SK-N-SH (cell line): Measurements from ENCODE around the gene CFAP299. TPM values are rescaled to one million over a fixed set of nuclear protein-coding genes. Genes with fewer than 3 reads are reported as not detected.

Experiments used
- CTCF ChIA-PET: fragments of 300-600, 350-600 bp; formaldehyde crosslinking; extraction: SDS; loops from one replicate; lab custom pipeline; 2021; lab: Yijun Ruan, JAX
- POLR2A ChIA-PET: fragments of 350-600 bp; sonication (Branson Sonifier 250); formaldehyde crosslinking; extraction: SDS; loops from one replicate; lab custom pipeline; 2020; ENCODE audit warnings: antibody characterized with exemption, inconsistent platforms; lab: Yijun Ruan, JAX
- DNase-seq: peaks from one replicate; pipeline ENCODE4 v3.0.0; 2012
- H2AFZ ChIP-seq: fragments of 200-600 bp; sonication (generic); 2 replicates; pipeline ENCODE4 v1.8.1; 2016; ENCODE audit warnings: antibody characterized with exemption, mild to moderate bottlenecking, low read depth
- H3F3A ChIP-seq: fragments of 200-600 bp; sonication (generic); replicated peaks from 2 replicates; pipeline ENCODE3; 2016; ENCODE audit warnings: antibody characterized with exemption, mild to moderate bottlenecking; ENCODE audit not compliant: insufficient read depth
- H3K27ac ChIP-seq, 2 experiments: fragments of 200-500 bp in 1 of 2; fragments of 200-600 bp in 1 of 2; sonication (Bioruptor generic) in 1 of 2; sonication (generic), shearing (Covaris generic) in 1 of 2; 2 replicates each; pipeline versions ENCODE4 v1.5.1 to v1.6.1; 2014 to 2016; ENCODE audit warnings: low read depth in 2 of 2, inconsistent platforms in 1 of 2, low read length in 1 of 2, mild to moderate bottlenecking in 1 of 2, mixed read lengths in 1 of 2
- H3K27me3 ChIP-seq: fragments of 200-600 bp; sonication (generic), shearing (Covaris generic); 2 replicates; pipeline ENCODE4 v1.6.1; 2016; ENCODE audit warnings: mixed run types; ENCODE audit not compliant: insufficient read depth
- H3K36me3 ChIP-seq, 2 experiments: fragments of 200-500 bp in 1 of 2; fragments of 200-600 bp in 1 of 2; sonication (Bioruptor generic) in 1 of 2; sonication (generic) in 1 of 2; replicated peaks in 1 of 2; 2 replicates each; pipeline versions ENCODE3 to v1.5.1; 2014 to 2016; ENCODE audit warnings: low read length in 1 of 2, mild to moderate bottlenecking in 1 of 2; ENCODE audit not compliant: insufficient read depth in 2 of 2, control insufficient read depth in 1 of 2
- H3K4me1 ChIP-seq, 2 experiments: fragments of 200-500 bp in 1 of 2; fragments of 200-600 bp in 1 of 2; sonication (Bioruptor generic) in 1 of 2; sonication (generic), shearing (Covaris generic) in 1 of 2; 2 replicates each; pipeline versions ENCODE4 v1.5.1 to v1.6.1; 2014 to 2016; ENCODE audit warnings: low read depth in 1 of 2, low read length in 1 of 2, mixed run types in 1 of 2; ENCODE audit not compliant: insufficient read depth in 2 of 2, control insufficient read depth in 1 of 2
- H3K4me2 ChIP-seq: fragments of 200-600 bp; sonication (generic), shearing (Covaris generic); 2 replicates; pipeline ENCODE4 v1.6.1; 2017; ENCODE audit warnings: mixed run types
- H3K4me3 ChIP-seq, 2 experiments: fragments of 200-500 bp in 1 of 2; fragments of 200-600 bp in 1 of 2; sonication (Bioruptor generic) in 1 of 2; sonication (generic), shearing (Covaris generic) in 1 of 2; 2 replicates each; pipeline versions ENCODE4 v1.5.1 to v1.8.1; 2014 to 2016; ENCODE audit warnings: low read depth in 2 of 2, inconsistent platforms in 1 of 2, low read length in 1 of 2, mild to moderate bottlenecking in 1 of 2, mixed read lengths in 1 of 2, moderate library complexity in 1 of 2
- H3K79me2 ChIP-seq: fragments of 200-600 bp; sonication (generic); 2 replicates; pipeline ENCODE4 v1.8.1; 2017; ENCODE audit warnings: mild to moderate bottlenecking; ENCODE audit not compliant: insufficient read depth
- H3K9ac ChIP-seq: fragments of 200-600 bp; sonication (generic); 2 replicates; pipeline ENCODE4 v1.6.1; 2017; ENCODE audit warnings: mixed run types
- H3K9me2 ChIP-seq: fragments of 200-600 bp; sonication (generic); 2 replicates; pipeline ENCODE4 v1.6.1; 2017; ENCODE audit warnings: mixed run types
- H3K9me3 ChIP-seq: fragments of 200-600 bp; sonication (generic); 2 replicates; pipeline ENCODE4 v1.6.1; 2017; ENCODE audit warnings: mixed run types, mild to moderate bottlenecking, moderate library complexity
- H4K20me1 ChIP-seq: fragments of 200-600 bp; sonication (generic); 2 replicates; pipeline ENCODE4 v1.6.1; 2017; ENCODE audit warnings: mild to moderate bottlenecking, mixed run types; ENCODE audit not compliant: insufficient read depth
- ELF1 ChIP-seq: IDR thresholded peaks from 2 replicates; pipeline ENCODE4 v1.4.0; 2012
- FOXM1 ChIP-seq: IDR thresholded peaks from 2 replicates; pipeline ENCODE4 v1.4.0; 2012; ENCODE audit warnings: low read depth, mild to moderate bottlenecking
- GABPA ChIP-seq: IDR thresholded peaks from 2 replicates; pipeline ENCODE4 v1.4.0; 2012; ENCODE audit warnings: low read depth, mild to moderate bottlenecking
- GATA2 ChIP-seq: sonication (generic); formaldehyde crosslinking; IDR thresholded peaks from 2 replicates; pipeline ENCODE4 v1.5.0; 2020; ENCODE audit warnings: mild to moderate bottlenecking, missing genetic modification reagents
- PBX3 ChIP-seq: IDR thresholded peaks from 2 replicates; pipeline ENCODE4; 2012
- POLR2AphosphoS5 ChIP-seq: IDR thresholded peaks from 2 replicates; pipeline ENCODE4 v1.6.1; 2012; ENCODE audit warnings: low read depth, low read length
- RAD21 ChIP-seq: IDR thresholded peaks from 2 replicates; pipeline ENCODE4 v1.6.1; 2012; ENCODE audit warnings: mild to moderate bottlenecking, low read length
- TCF12 ChIP-seq: IDR thresholded peaks from 2 replicates; pipeline ENCODE4 v1.4.0; 2012
- TEAD4 ChIP-seq: IDR thresholded peaks from 2 replicates; pipeline ENCODE4 v1.4.0; 2012; ENCODE audit warnings: mild to moderate bottlenecking, borderline replicate concordance; ENCODE audit not compliant: insufficient read depth
- YY1 ChIP-seq: IDR thresholded peaks from 2 replicates; pipeline ENCODE4 v1.4.0; 2012; ENCODE audit warnings: low read depth, mild to moderate bottlenecking
- WGBS: methylation state at CpG from one replicate; pipeline ENCODE4 v1.1.6; 2017; ENCODE audit warnings: low lambda C conversion rate; 5-methylcytosine and 5-hydroxymethylcytosine counted together
- polyA plus RNA-seq, 3 experiments: library from polyadenylated mRNA; depleted of rRNA; stranded (reverse); fragments of >200 nt; gene quantifications; 2 replicates each; pipeline ENCODE4 v1.2.3, GENCODE V29; 2012
- TF ChIP-seq, protein P1 (sequence below): fragments of 200-600 bp; sonication (generic); IDR thresholded peaks from 2 replicates; pipeline ENCODE4 v1.6.1; 2017; ENCODE audit warnings: antibody characterized with exemption, mild to moderate bottlenecking, moderate library complexity
- TF ChIP-seq, protein P2 (sequence below): IDR thresholded peaks from 2 replicates; pipeline ENCODE4 v1.4.0; 2012; ENCODE audit warnings: low read depth
- TF ChIP-seq, protein P3 (sequence below): fragments of 150-350 bp; IDR thresholded peaks from 2 replicates; pipeline ENCODE4 v1.6.1; 2016; ENCODE audit warnings: mild to moderate bottlenecking, low read depth, low read length

Gene CFAP299
- polyA plus RNA-seq, 1 of the 3 experiments (the other 2 are of a cell fraction), result 1.2 TPM

- no peaks in the 10 kb centered on the region for H3K27me3 ChIP-seq
- H3K36me3 ChIP-seq, result no peaks in the 10 kb centered on the region
- H3K4me1 ChIP-seq, result no peaks in the 10 kb centered on the region
- no peaks in the 10 kb centered on the region for H4K20me1 ChIP-seq
- no peak overlapping the region for H3K27ac ChIP-seq
- ChIA-PET CTCF (interaction anchor here (0.5 kb wide), 1 partner anchor 17 kb away, joined by 3 read pairs; no protein-coding TSS in a partner anchor), POLR2A (no interaction called here)
- TF ChIP-seq FOXM1 (no peak), TCF12 (no peak), GATA2 (CRISPR knock-in tag) (no peak), RAD21 (no peak), ELF1 (no peak), TEAD4 (no peak), YY1 (no peak)
- TF ChIP-seq, protein P1, sequence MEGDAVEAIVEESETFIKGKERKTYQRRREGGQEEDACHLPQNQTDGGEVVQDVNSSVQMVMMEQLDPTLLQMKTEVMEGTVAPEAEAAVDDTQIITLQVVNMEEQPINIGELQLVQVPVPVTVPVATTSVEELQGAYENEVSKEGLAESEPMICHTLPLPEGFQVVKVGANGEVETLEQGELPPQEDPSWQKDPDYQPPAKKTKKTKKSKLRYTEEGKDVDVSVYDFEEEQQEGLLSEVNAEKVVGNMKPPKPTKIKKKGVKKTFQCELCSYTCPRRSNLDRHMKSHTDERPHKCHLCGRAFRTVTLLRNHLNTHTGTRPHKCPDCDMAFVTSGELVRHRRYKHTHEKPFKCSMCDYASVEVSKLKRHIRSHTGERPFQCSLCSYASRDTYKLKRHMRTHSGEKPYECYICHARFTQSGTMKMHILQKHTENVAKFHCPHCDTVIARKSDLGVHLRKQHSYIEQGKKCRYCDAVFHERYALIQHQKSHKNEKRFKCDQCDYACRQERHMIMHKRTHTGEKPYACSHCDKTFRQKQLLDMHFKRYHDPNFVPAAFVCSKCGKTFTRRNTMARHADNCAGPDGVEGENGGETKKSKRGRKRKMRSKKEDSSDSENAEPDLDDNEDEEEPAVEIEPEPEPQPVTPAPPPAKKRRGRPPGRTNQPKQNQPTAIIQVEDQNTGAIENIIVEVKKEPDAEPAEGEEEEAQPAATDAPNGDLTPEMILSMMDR, result no peak; the same call in 1 of the 2 replicates
- TF ChIP-seq, protein P2, sequence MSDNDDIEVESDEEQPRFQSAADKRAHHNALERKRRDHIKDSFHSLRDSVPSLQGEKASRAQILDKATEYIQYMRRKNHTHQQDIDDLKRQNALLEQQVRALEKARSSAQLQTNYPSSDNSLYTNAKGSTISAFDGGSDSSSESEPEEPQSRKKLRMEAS, result no peak
- TF ChIP-seq, protein P3, sequence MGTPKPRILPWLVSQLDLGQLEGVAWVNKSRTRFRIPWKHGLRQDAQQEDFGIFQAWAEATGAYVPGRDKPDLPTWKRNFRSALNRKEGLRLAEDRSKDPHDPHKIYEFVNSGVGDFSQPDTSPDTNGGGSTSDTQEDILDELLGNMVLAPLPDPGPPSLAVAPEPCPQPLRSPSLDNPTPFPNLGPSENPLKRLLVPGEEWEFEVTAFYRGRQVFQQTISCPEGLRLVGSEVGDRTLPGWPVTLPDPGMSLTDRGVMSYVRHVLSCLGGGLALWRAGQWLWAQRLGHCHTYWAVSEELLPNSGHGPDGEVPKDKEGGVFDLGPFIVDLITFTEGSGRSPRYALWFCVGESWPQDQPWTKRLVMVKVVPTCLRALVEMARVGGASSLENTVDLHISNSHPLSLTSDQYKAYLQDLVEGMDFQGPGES, result no peak
- no peaks in the 10 kb centered on the region for H3K79me2 ChIP-seq
- 11% methylated on average over 2 of the region's 2 CpGs for WGBS
- H3K9me3 ChIP-seq, result no peaks in the 10 kb centered on the region
- no peak overlapping the region for H3K9ac ChIP-seq
- no peak overlapping the region for H3K4me2 ChIP-seq
- H2AFZ ChIP-seq, result no peak overlapping the region
- no peaks in the 10 kb centered on the region for H3K9me2 ChIP-seq
- H3F3A ChIP-seq, result no peaks in the 10 kb centered on the region
- no peak overlapping the region for H3K4me3 ChIP-seq
- DNase-seq, result peak; percentile 1
Observed at GRCh38 chr4:80592950-80593349, 257.4 kb downstream of the CFAP299 start.

GRCh38 chr4:80594701-80595100, 259.2 kb downstream of the CFAP299 start:
- Histone ChIP-seq H3K4me2 (no peak overlapping the region), H4K20me1 (no peaks in the 10 kb centered on the region), H3K4me3 (no peak overlapping the region), H3K9me2 (no peaks in the 10 kb centered on the region), H3K36me3 (no peaks in the 10 kb centered on the region), H2AFZ (no peak overlapping the region), H3K9me3 (no peaks in the 10 kb centered on the region), H3K27ac (no peak overlapping the region), H3K9ac (no peak overlapping the region), H3K79me2 (no peaks in the 10 kb centered on the region), H3K4me1 (no peaks in the 10 kb centered on the region), H3F3A (no peaks in the 10 kb centered on the region), H3K27me3 (no peaks in the 10 kb centered on the region)
- DNase-seq, result no peak
- WGBS, result 51% methylated on average over 2 of the region's 2 CpGs
- POLR2A ChIA-PET, result no interaction called here
- CTCF ChIA-PET, result no interaction called here
- TF ChIP-seq RAD21 (no peak), GABPA (no peak), POLR2AphosphoS5 (no peak), PBX3 (no peak)
- TF ChIP-seq, protein P1, result no peak
